K562 (cell line): ENCODE data around the gene SLCO1B1.

Experiments
- NFIC ChIP-seq: fragments of 450-650 bp; IDR thresholded peaks from 2 replicates; pipeline ENCODE4 v1.6.1; 2017; ENCODE audit warnings: mild to moderate bottlenecking, inconsistent platforms
- NR2C2 ChIP-seq, 2 experiments: fragments of 200-800 bp in 1 of 2; sonication (Bioruptor generic) in 1 of 2; sonication (generic) in 1 of 2; formaldehyde crosslinking in 1 of 2; IDR thresholded peaks; 2 replicates each; pipeline versions ENCODE4 v1.6.1 to v1.8.0; 2016 to 2022; ENCODE audit warnings: mild to moderate bottlenecking in 1 of 2, missing compliant biosample characterization in 1 of 2, missing genetic modification characterization in 1 of 2, missing genetic modification reagents in 1 of 2

DNA sequence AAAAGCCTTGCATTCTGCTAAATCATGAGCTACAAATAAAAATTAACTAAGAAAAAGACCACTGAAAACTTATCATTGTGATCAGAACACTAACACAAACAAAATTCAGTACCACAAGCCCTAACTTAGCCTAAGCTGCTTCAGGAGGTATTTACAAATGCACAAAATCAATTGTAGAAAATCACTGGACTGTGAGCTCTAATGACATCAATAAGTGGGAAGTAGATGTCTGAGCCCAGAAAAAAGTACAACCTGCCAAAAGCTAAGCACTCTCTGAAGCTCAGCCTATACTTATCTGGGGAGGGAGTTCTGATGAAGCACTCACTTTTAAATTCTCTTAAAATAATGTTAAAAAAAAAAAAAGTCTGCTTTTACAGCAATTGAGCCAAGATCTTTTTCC lies 92.9 kb downstream of the SLCO1B1 start:
- TF ChIP-seq NFIC (no peak), NR2C2 (CRISPR knock-in tag; IDR thresholded peaks at IDR 0.05) (no peak), NR2C2 (tag; IDR thresholded peaks at IDR 0.05) (no peak)
